SK-N-SH treated with all-trans-retinoic acid at 6 μM for 48 hours (cell line): ENCODE data around the gene EXOSC5.
A peak's percentile ranks its signal among the peaks of the same experiment; 100 is the strongest.

Experiments used
- ATAC-seq: fragments of 200-7000 bp; cut with Tn5 transposase; 3 replicates; pipeline ENCODE4 v1.9.1; 2020; ENCODE audit warnings: mild to moderate bottlenecking, moderate library complexity
- ARNTL ChIP-seq: fragments of 450-650 bp; formaldehyde crosslinking; IDR thresholded peaks from 2 replicates; pipeline ENCODE4 v1.5.0; 2020; ENCODE audit warnings: low read depth, mild to moderate bottlenecking, moderate library complexity, borderline replicate concordance
- BACH2 ChIP-seq: fragments of 250-450 bp; sonication (Bioruptor Pico); IDR thresholded peaks from 2 replicates; pipeline ENCODE4 v1.9.0; 2021; ENCODE audit warnings: mild to moderate bottlenecking, borderline replicate concordance
- CSRNP3 ChIP-seq: fragments of 250-450 bp; sonication (Bioruptor Pico); IDR thresholded peaks from 2 replicates; pipeline ENCODE4 v1.5.1; 2021; ENCODE audit warnings: mild to moderate bottlenecking, moderate library complexity
- ESRRG ChIP-seq: fragments of 250-450 bp; sonication (Bioruptor Pico); IDR thresholded peaks from 2 replicates; pipeline ENCODE4 v1.6.1; 2021; ENCODE audit warnings: mild to moderate bottlenecking
- GLIS3 ChIP-seq: fragments of 250-450 bp; sonication (Bioruptor Pico); IDR thresholded peaks from 2 replicates; pipeline ENCODE4 v1.5.0; 2020; ENCODE audit warnings: mild to moderate bottlenecking, moderate library complexity
- ISL1 ChIP-seq: fragments of 250-450 bp; sonication (Bioruptor Pico); IDR thresholded peaks from 2 replicates; pipeline ENCODE4 v2.1.2; 2022; ENCODE audit warnings: mild to moderate bottlenecking, moderate library complexity
- OSR1 ChIP-seq: fragments of 250-450 bp; sonication (Bioruptor Pico); IDR thresholded peaks from 2 replicates; pipeline ENCODE4 v1.8.0; 2022; ENCODE audit warnings: moderate library complexity, mild to moderate bottlenecking, inconsistent platforms
- PATZ1 ChIP-seq: fragments of 250-450 bp; sonication (Bioruptor Pico); IDR thresholded peaks from 2 replicates; pipeline ENCODE4 v1.8.0; 2020; ENCODE audit warnings: mild to moderate bottlenecking, moderate library complexity, borderline replicate concordance
- POU6F1 ChIP-seq: fragments of 250-450 bp; sonication (Bioruptor Pico); IDR thresholded peaks from 2 replicates; pipeline ENCODE4 v1.8.0; 2021; ENCODE audit warnings: low read depth, mild to moderate bottlenecking, moderate library complexity, borderline replicate concordance
- RARB ChIP-seq: fragments of 250-450 bp; sonication (Bioruptor Pico); IDR thresholded peaks from 2 replicates; pipeline ENCODE4 v1.8.0; 2021; ENCODE audit warnings: mild to moderate bottlenecking, moderate library complexity
- TSHZ2 ChIP-seq: fragments of 250-450 bp; sonication (Bioruptor Pico); IDR thresholded peaks from 2 replicates; pipeline ENCODE4 v1.5.0; 2020; ENCODE audit warnings: mild to moderate bottlenecking, moderate library complexity
- ZFP3 ChIP-seq: fragments of 250-450 bp; sonication (Bioruptor Pico); IDR thresholded peaks from 2 replicates; pipeline ENCODE4 v1.5.0; 2020; ENCODE audit warnings: mild to moderate bottlenecking, moderate library complexity
- ZFP30 ChIP-seq: fragments of 450-650 bp; formaldehyde crosslinking; IDR thresholded peaks from 2 replicates; pipeline ENCODE4 v1.5.0; 2022; ENCODE audit warnings: mild to moderate bottlenecking, moderate library complexity
- ZNF70 ChIP-seq: fragments of 450-650 bp; formaldehyde crosslinking; IDR thresholded peaks from 2 replicates; pipeline ENCODE4 v1.5.0; 2020; ENCODE audit warnings: mild to moderate bottlenecking, moderate library complexity
- ZNF8 ChIP-seq: fragments of 450-650 bp; formaldehyde crosslinking; IDR thresholded peaks from 2 replicates; pipeline ENCODE4 v1.5.0; 2020; ENCODE audit warnings: mild to moderate bottlenecking, moderate library complexity

Gene EXOSC5

GRCh38 chr19:41398598-41398997 is 1.4 kb upstream of the EXOSC5 start (continued):
- TF ChIP-seq TSHZ2 (CRISPR knock-in tag) (no peak), ESRRG (CRISPR knock-in tag) (no peak), ZFP30 (CRISPR knock-in tag) (no peak)

- TF ChIP-seq RARB (CRISPR knock-in tag) = no peak
- no peak for TF ChIP-seq BACH2 (CRISPR knock-in tag)
- no peak for TF ChIP-seq TSHZ2 (CRISPR knock-in tag)
Observed at GRCh38 chr19:41398050-41398418, 875 bp upstream of the EXOSC5 start.

GRCh38 chr19:41395355-41395754 is 1.8 kb downstream of the EXOSC5 start:
- no peak for ATAC-seq
- TF ChIP-seq ISL1 (no peak), ARNTL (CRISPR knock-in tag) (no peak), ZFP3 (CRISPR knock-in tag) (no peak), TSHZ2 (CRISPR knock-in tag) (no peak), ZFP30 (CRISPR knock-in tag) (no peak), PATZ1 (no peak), CSRNP3 (no peak), GLIS3 (no peak), ESRRG (CRISPR knock-in tag) (no peak), OSR1 (CRISPR knock-in tag) (no peak), POU6F1 (CRISPR knock-in tag) (no peak), ZNF8 (CRISPR knock-in tag) (no peak), ZNF70 (CRISPR knock-in tag) (no peak)

More at GRCh38 chr19:41398050-41398418, 875 bp upstream of the EXOSC5 start:
- peak; percentile 4; the same call in 1 of the 3 replicates for ATAC-seq
